ENCODE measurements around the gene FPR2.

FPR2 gene

DNA sequence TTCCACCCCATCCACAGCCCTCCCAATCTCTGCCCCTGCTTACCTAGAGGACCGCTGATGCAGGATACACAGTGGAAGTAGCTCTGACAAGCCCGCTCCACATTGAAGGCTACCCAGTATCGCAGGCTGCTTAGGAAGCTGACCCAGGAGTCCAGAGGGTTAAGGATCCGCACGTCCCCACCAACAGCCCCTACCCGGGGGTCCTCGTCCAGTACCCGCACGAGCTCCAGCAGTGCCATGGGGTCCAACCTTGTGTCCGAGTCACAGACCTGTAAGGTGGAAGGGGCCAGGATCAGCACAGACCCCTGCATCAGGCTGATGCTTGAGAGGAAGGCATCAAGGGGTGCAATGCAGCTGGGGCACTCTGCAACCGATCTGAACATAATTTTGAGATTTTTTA, 44.1 kb upstream of the FPR2 start:
- no peak overlapping the region for H3K4me3 ChIP-seq (ENCODE audit: low read length)
- no peak for DNase-seq (ENCODE audit: low read depth)
- TF ChIP-seq, protein P1, sequence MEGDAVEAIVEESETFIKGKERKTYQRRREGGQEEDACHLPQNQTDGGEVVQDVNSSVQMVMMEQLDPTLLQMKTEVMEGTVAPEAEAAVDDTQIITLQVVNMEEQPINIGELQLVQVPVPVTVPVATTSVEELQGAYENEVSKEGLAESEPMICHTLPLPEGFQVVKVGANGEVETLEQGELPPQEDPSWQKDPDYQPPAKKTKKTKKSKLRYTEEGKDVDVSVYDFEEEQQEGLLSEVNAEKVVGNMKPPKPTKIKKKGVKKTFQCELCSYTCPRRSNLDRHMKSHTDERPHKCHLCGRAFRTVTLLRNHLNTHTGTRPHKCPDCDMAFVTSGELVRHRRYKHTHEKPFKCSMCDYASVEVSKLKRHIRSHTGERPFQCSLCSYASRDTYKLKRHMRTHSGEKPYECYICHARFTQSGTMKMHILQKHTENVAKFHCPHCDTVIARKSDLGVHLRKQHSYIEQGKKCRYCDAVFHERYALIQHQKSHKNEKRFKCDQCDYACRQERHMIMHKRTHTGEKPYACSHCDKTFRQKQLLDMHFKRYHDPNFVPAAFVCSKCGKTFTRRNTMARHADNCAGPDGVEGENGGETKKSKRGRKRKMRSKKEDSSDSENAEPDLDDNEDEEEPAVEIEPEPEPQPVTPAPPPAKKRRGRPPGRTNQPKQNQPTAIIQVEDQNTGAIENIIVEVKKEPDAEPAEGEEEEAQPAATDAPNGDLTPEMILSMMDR (conservative IDR thresholded peaks at IDR 0.05; ENCODE audit: low read length): no peak

DNA sequence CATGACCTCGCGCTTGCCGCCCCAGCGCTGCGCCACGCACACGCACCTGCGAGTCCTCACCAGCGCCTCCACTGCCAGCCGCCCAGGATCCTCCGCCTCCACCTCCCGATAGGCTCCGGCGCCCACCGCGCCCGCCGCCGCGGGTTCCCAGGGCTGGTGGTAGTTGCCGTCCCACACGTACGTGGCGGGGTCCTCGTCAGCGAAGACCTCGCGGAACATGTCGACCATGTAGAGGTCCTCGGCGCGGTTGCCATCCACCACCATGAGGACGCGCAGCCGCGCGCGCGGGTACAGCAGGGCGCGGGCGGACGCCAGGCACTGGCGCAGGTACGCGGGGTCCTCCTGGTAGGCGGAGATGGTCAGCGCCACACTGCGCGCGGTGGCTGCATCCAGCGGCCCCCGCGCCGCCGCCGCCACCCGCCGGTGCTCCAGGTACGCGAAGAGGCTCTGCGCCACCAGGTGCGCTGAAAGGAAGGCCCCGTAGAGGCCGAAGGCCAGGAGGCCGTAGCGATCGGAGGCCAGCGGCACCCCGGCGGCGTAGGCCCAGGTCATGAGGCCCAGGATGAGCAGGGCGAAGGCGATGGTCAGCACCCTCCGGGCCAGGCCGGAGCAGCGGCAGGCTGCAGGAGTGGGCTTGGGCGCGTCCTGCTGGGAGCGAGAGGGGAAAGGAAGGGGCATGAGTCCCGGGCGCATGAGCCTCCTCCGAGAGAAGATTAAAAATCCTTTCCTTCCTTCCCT, 41.6 kb upstream of the FPR2 start:
- peak overlapping the region; percentile 40 for H3K4me3 ChIP-seq (ENCODE audit: low read length)
- TF ChIP-seq, protein P1 (conservative IDR thresholded peaks at IDR 0.05; ENCODE audit: low read length): no peak

DNA sequence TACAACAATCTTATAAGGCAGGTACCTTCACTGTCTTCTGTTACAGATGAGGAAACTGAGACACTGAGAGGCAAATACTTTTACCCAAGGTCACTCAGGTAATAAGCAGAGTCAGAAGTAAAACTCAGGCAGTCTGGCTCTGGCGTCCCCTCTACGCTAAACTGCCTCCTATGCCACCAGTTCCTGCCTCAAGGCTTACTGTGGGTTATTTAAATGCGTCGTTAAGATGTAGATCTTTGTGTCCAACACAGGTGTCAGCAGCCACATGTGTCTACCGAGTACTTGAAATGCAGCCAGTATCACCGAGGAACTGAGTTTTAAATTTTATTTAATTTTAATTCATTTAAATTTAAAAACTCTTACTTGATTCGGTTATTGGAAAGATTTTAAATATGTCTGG, 39.1 kb upstream of the FPR2 start:
- no peak overlapping the region for H3K4me3 ChIP-seq (ENCODE audit: low read length)
- TF ChIP-seq, protein P1 (conservative IDR thresholded peaks at IDR 0.05; ENCODE audit: low read length): no peak
- no peak for DNase-seq (ENCODE audit: low read depth)

More for the DNA sequence above, 41.6 kb upstream of the FPR2 start:
- DNase-seq (ENCODE audit: low read depth): no peak

DNA sequence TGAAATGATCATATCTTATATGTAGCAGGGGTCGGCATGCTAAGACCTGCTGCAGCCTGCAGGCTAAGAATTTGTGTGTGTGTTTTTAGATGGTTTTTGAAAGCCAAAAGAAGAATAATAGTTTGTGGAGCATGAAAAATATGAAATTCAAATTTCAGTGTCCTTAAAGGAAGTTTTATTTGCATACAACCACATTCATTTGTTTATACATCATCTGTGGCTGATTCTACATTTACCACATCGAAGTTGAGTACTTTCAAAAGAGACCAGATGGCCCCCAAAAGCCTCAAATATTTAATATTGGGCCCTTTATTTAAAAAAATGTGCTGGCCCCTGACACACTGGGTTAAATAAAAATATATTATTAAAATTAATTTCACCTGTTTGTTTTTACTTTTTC, 38.5 kb upstream of the FPR2 start:
- no peak overlapping the region for H3K4me3 ChIP-seq (ENCODE audit: low read length)
- TF ChIP-seq, protein P1 (conservative IDR thresholded peaks at IDR 0.05; ENCODE audit: low read length): no peak
- no peak for DNase-seq (ENCODE audit: low read depth)

DNA sequence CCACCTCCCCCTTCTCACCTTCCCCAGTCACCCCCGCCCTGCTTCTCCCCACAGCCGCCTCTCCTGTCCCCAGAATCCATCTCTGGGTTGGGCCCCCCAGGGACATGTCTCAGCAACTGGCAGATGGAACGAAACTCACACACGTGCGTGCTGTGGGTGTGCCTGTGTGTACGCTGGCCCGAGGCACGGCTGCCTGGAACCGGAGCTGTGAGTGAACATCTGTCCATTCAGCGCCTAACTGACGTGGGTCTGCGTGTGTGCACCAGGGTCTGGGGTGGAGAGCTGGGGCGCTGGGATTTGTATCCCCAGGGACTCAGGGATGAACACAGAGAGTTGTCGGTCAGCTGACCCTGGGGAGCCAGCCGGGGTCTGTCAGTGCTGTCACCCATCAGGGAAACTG, 36.4 kb upstream of the FPR2 start:
- H3K4me3 ChIP-seq (ENCODE audit: low read length): no peak overlapping the region
- no peak for DNase-seq (ENCODE audit: low read depth)
- TF ChIP-seq, protein P1 (conservative IDR thresholded peaks at IDR 0.05; ENCODE audit: low read length): no peak

DNA sequence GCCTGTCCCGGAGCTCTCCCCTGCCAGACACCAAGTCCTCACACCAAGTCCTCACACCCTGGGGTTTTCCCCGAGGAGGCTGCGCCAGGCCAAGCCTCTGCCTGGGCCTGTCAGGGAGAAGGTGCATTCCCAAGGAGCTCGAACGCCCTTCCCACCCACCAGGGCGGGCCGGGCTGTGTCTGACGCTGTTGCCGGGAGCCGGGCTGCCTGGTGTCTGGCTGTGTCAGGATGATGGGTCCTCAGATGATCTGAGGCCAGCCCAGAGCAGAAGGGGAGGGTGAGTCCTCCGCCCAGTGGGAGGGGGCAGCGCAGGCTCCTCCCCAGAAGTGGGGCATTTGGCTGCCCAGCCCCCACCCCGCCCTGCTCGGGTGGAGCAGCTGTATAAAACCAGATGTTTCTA, 34.9 kb upstream of the FPR2 start:
- DNase-seq (ENCODE audit: low read depth): peak; percentile 93
- TF ChIP-seq, protein P1 (conservative IDR thresholded peaks at IDR 0.05; ENCODE audit: low read length): no peak
- no peak overlapping the region for H3K4me3 ChIP-seq (ENCODE audit: low read length)

DNA sequence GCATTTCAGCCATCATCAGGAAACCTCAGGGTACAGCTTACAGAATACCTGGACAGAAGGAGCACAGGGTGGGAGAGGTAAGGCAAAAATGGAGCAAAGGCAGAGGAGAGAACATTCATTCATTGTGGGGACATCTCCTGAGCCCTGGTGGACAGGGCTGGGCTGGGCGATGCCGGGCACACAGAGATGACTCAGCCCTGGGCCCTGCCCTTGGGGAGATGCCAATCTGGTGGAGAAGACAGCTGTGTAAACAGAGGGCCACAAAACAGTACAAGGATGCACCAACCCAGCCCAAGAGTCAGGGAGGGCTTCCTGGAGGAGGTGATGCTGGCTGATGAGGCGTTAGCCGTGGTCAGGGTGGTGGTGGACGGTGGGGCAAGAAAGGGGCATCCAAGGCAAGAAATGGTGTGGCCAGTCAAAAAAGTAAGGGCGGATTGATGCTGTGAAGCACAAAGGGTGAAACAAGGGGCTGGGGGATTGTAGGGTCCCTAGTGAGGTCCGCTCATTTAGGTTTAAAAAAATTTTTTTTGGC, 33.6 kb upstream of the FPR2 start:
- H3K4me3 ChIP-seq (ENCODE audit: low read length): no peak overlapping the region
- TF ChIP-seq, protein P1 (conservative IDR thresholded peaks at IDR 0.05; ENCODE audit: low read length): no peak
- DNase-seq (ENCODE audit: low read depth): peak; percentile 79

Measured in AG10803 (cell line).